CD8-positive, alpha-beta memory T cell (primary cell): Measurements from ENCODE around the gene UBAP1L. TPM values are rescaled to one million over a fixed set of nuclear protein-coding genes. Genes with fewer than 3 reads are reported as not detected.
"Not testable (repeated sequence)": the region's sequence is repeated elsewhere in the genome, so short reads cannot be mapped to it uniquely, and the experiment has no call there.

Experiments
- CTCF ChIA-PET: fragments of 350-600 bp; sonication (Branson Sonifier 250); formaldehyde crosslinking; loops from one replicate; lab custom pipeline; 2021; ENCODE audit warnings: antibody characterized with exemption; lab: Charles Lee
- POLR2A ChIA-PET: fragments of 350-600 bp; sonication (Branson Sonifier 250); formaldehyde crosslinking; loops from one replicate; lab custom pipeline; 2021; ENCODE audit warnings: antibody characterized with exemption; lab: Charles Lee
- DNase-seq, 5 donors: peaks; one replicate each; pipeline versions ENCODE4 v3.0.0 to v3.0.0-alpha.2; 2020 to 2022; ENCODE audit warnings: mixed read lengths in 1 of 5
- H3K27ac ChIP-seq: one replicate; pipeline ENCODE4 v1.7.0; 2013; ENCODE audit warnings: low read depth, mild to moderate bottlenecking, low read length, moderate library complexity
- H3K27me3 ChIP-seq: 2 replicates; pipeline ENCODE4 v1.7.0; 2013; ENCODE audit warnings: low read length, mild to moderate bottlenecking; ENCODE audit not compliant: insufficient read depth, poor library complexity, severe bottlenecking
- H3K36me3 ChIP-seq: 2 replicates; pipeline ENCODE4 v1.7.0; 2013; ENCODE audit warnings: mild to moderate bottlenecking, low read length, moderate library complexity; ENCODE audit not compliant: insufficient read depth
- H3K4me1 ChIP-seq: 2 replicates; pipeline ENCODE4 v1.7.0; 2013; ENCODE audit warnings: mild to moderate bottlenecking, low read length, moderate library complexity; ENCODE audit not compliant: insufficient read depth
- H3K4me3 ChIP-seq: 2 replicates; pipeline ENCODE4 v1.7.0; 2013; ENCODE audit warnings: mild to moderate bottlenecking, low read length
- H3K9me3 ChIP-seq: 2 replicates; pipeline ENCODE4 v1.7.0; 2013; ENCODE audit warnings: mild to moderate bottlenecking, low read length
- H3K27ac Mint-ChIP-seq, 8 donors: one replicate each; pipeline ENCODE4 v1.8.0; 2020 to 2021; ENCODE audit warnings: mixed read lengths in 8 of 8, mild to moderate bottlenecking in 6 of 8, inconsistent platforms in 3 of 8, moderate library complexity in 3 of 8
- H3K27me3 Mint-ChIP-seq, 2 donors: one replicate each; pipeline ENCODE4 v1.8.0; 2020 to 2021; ENCODE audit warnings: mixed read lengths in 2 of 2, mild to moderate bottlenecking in 1 of 2, moderate library complexity in 1 of 2
- H3K36me3 Mint-ChIP-seq, 3 donors: one replicate each; pipeline ENCODE4 v1.8.0; 2020 to 2021; ENCODE audit warnings: mixed read lengths in 3 of 3, inconsistent platforms in 1 of 3, mild to moderate bottlenecking in 1 of 3
- H3K4me1 Mint-ChIP-seq, 3 donors: one replicate each; pipeline ENCODE4 v1.8.0; 2020 to 2021; ENCODE audit warnings: mixed read lengths in 3 of 3, inconsistent platforms in 1 of 3, mild to moderate bottlenecking in 1 of 3
- H3K4me3 Mint-ChIP-seq, 7 donors: one replicate each; pipeline ENCODE4 v1.8.0; 2020 to 2021; ENCODE audit warnings: mixed read lengths in 7 of 7, mild to moderate bottlenecking in 6 of 7, moderate library complexity in 4 of 7, inconsistent platforms in 2 of 7
- H3K9me3 Mint-ChIP-seq, 5 donors: one replicate each; pipeline ENCODE4 v1.8.0; 2020 to 2022; ENCODE audit warnings: mixed read lengths in 5 of 5, mild to moderate bottlenecking in 3 of 5, moderate library complexity in 2 of 5, inconsistent platforms in 1 of 5
- polyA plus RNA-seq: library from polyadenylated mRNA; unstranded; fragments of 300-500 nt; fragmentation: Illumina TruSeq; gene quantifications from one replicate; pipeline ENCODE4 v1.2.3, GENCODE V29; 2021
- total RNA-seq, 2 experiments: library from RNA; stranded (reverse); gene quantifications; one replicate each; pipeline ENCODE4 v1.2.3, GENCODE V29; 2021

Gene UBAP1L
- total RNA-seq (1 to 10 TPM; 3.5 TPM), polyA plus RNA-seq (0.45 TPM)

DNA sequence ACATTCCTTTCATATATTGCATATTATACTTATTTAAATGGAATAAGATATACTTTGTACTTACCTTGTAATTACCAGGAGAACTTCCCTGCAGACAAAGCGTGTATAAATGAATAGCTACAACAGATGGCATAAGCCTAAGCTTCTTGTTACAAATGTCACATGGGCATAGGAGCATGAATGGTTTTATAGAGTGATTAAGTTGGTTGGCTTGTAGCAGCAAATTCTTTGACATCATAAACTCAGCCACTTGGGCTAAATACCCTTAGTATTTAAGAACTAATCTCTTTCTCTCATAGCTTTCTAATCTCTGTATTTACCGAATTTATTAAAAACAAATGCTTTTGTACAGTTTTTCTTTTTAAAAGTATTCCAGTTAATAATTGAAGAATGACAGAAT lies at the start of gene UBAP1L:
Gene UBAP1L, minus strand, starts transcription at position 115 of the 400 bp plus-strand sequence. CDS start 8,985 bp downstream, outside the sequence.
- Histone ChIP-seq H3K27me3 (no peaks in the 10 kb centered on the region), H3K27ac (no peak within 1 kb of the TSS), H3K36me3 (peaks cover 25% of the 10 kb centered on the region), H3K4me1 (no peaks in the 10 kb centered on the region), H3K9me3 (no peaks in the 10 kb centered on the region), H3K4me3 (no peak within 1 kb of the TSS)
- Mint-ChIP-seq H3K27ac (no peak within 1 kb of the TSS), H3K4me3 (no peak within 1 kb of the TSS), H3K4me1 (no peaks in the 10 kb centered on the region), H3K9me3 (no peaks in the 10 kb centered on the region), H3K36me3 (peaks cover 0 to 78% (median 21%) of the 10 kb centered on the region in 3 donors), H3K27me3 (no peaks in the 10 kb centered on the region)
- CTCF ChIA-PET = no interaction called here
- no peak for DNase-seq
- POLR2A ChIA-PET = no interaction called here

- Mint-ChIP-seq H3K27me3 (no peaks in the 10 kb centered on the region), H3K36me3 (peaks cover 0 to 50% (median 2%) of the 10 kb centered on the region in 3 donors), H3K4me1 (peaks cover 8 to 17% (median 15%) of the 10 kb centered on the region in 3 donors), H3K9me3 (no peaks in the 10 kb centered on the region), H3K4me3 (no peak overlapping the region), H3K27ac (no peak overlapping the region)
- no peaks in the 10 kb centered on the region for H3K9me3 ChIP-seq
- H3K27me3 ChIP-seq = no peaks in the 10 kb centered on the region
- no peak for DNase-seq
- H3K4me3 ChIP-seq = no peak overlapping the region
- H3K4me1 ChIP-seq = no peaks in the 10 kb centered on the region
- H3K36me3 ChIP-seq = peaks cover 11% of the 10 kb centered on the region
- CTCF ChIA-PET = no interaction called here
- POLR2A ChIA-PET = no interaction called here
- no peak overlapping the region for H3K27ac ChIP-seq
Measured at GRCh38 chr15:65164139-65164538, 49.1 kb upstream of the UBAP1L start.

DNA sequence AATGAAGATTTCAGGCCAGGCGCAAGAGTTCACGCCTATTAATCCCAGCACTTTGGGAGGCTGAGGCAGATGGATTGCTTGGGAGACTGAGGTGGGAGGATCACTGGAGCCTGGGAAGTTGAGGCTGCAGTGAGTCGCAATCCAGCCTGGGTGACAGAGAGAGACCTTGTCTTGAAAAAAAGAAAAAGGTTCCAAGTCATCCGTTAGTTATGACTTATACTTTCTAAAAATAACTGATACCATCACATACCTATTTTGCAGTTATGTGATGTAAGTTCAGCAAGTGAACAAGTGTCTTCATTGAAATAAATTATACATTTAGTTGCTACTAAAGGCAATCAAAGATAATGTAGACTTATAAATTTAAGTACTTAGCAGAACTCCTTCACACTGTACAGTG lies 48.0 kb upstream of the UBAP1L start:
- H3K4me1 Mint-ChIP-seq = peaks cover 8 to 17% (median 15%) of the 10 kb centered on the region in 3 donors
- POLR2A ChIA-PET = interaction anchor here (0.6 kb wide), 1 partner anchor 10 kb away, joined by 3 read pairs; no protein-coding TSS in a partner anchor
- peak overlapping the region in 1 of 8 donors; percentile 75 for H3K27ac Mint-ChIP-seq
- no peak overlapping the region for H3K27ac ChIP-seq
- H3K9me3 Mint-ChIP-seq = no peaks in the 10 kb centered on the region
- H3K9me3 ChIP-seq = no peaks in the 10 kb centered on the region
- no peaks in the 10 kb centered on the region for H3K4me1 ChIP-seq
- H3K36me3 ChIP-seq = peaks cover 17% of the 10 kb centered on the region
- H3K27me3 Mint-ChIP-seq = no peaks in the 10 kb centered on the region
- no peak overlapping the region for H3K4me3 Mint-ChIP-seq
- no peak overlapping the region for H3K4me3 ChIP-seq
- no peak for DNase-seq
- H3K36me3 Mint-ChIP-seq = peaks cover 0 to 58% (median 2%) of the 10 kb centered on the region in 3 donors
- CTCF ChIA-PET = no interaction called here
- H3K27me3 ChIP-seq = no peaks in the 10 kb centered on the region

GRCh38 chr15:65156692-65157091 lies 41.7 kb upstream of the UBAP1L start:
- H3K4me3 ChIP-seq = no peak overlapping the region
- H3K9me3 ChIP-seq = no peaks in the 10 kb centered on the region
- Mint-ChIP-seq H3K4me1 (peaks cover 3 to 7% (median 3%) of the 10 kb centered on the region in 3 donors), H3K27me3 (no peaks in the 10 kb centered on the region), H3K27ac (peak overlapping the region in 1 of 8 donors; percentile 44), H3K36me3 (peaks cover 6 to 73% (median 17%) of the 10 kb centered on the region in 3 donors), H3K9me3 (no peaks in the 10 kb centered on the region), H3K4me3 (no peak overlapping the region)
- ChIA-PET POLR2A (no interaction called here), CTCF (no interaction called here)
- no peak overlapping the region for H3K27ac ChIP-seq
- peaks cover 41% of the 10 kb centered on the region for H3K36me3 ChIP-seq
- no peaks in the 10 kb centered on the region for H3K4me1 ChIP-seq
- H3K27me3 ChIP-seq = no peaks in the 10 kb centered on the region
- no peak for DNase-seq

DNA sequence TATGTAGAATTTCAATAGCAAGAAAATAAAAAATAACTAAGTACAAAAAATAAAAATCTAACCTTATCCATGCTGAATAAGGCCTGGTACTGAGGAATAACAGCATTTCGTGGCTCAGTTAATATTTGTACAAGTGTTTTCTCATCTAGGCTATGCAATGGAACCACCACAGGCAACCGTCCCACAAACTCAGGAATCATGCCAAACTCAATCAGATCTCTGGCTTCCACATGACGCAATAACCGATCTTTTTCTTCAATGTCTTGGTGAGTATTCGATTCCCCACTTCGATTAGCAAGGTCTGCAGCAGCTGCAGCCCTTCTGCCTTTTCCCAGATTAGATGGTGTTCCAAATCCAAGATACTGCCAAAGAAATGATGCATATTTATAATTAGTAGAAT lies 39.7 kb upstream of the UBAP1L start:
- CTCF ChIA-PET = no interaction called here
- peaks cover 6 to 76% (median 20%) of the 10 kb centered on the region in 3 donors for H3K36me3 Mint-ChIP-seq

DNA sequence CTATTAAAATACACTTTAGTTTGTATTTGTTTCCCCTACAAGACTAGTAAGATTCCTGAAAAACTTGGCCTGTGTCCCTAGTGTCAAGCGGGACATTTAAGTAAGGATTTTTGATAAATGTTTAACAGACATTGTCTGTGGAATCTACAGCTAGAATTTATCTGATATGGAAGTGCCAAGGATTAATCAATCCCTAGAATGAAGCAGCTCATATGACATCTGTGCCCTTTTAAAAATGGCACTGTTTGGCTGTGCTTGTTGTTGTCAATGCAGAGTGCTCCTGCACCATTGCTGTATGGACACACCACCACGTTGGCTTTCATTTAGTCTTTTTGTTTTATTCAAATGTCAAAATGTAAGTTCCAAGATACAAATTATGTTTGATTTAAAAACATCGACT lies 32.9 kb upstream of the UBAP1L start:
- POLR2A ChIA-PET = interaction anchor here (0.9 kb wide), 1 partner anchor 38 kb away, joined by 3 read pairs; the partner anchor contains the start of gene CLPX

More for the DNA sequence above, 39.7 kb upstream of the UBAP1L start:
- POLR2A ChIA-PET = no interaction called here
- H3K27ac Mint-ChIP-seq = no peak overlapping the region
- H3K27me3 Mint-ChIP-seq = no peaks in the 10 kb centered on the region
- H3K4me3 Mint-ChIP-seq = no peak overlapping the region
- no peaks in the 10 kb centered on the region for H3K4me1 Mint-ChIP-seq
- Histone ChIP-seq H3K36me3 (peaks cover 48% of the 10 kb centered on the region), H3K4me1 (no peaks in the 10 kb centered on the region), H3K27ac (no peak overlapping the region), H3K27me3 (no peaks in the 10 kb centered on the region), H3K9me3 (no peaks in the 10 kb centered on the region), H3K4me3 (no peak overlapping the region)
- H3K9me3 Mint-ChIP-seq = no peaks in the 10 kb centered on the region
- DNase-seq = no peak

DNA sequence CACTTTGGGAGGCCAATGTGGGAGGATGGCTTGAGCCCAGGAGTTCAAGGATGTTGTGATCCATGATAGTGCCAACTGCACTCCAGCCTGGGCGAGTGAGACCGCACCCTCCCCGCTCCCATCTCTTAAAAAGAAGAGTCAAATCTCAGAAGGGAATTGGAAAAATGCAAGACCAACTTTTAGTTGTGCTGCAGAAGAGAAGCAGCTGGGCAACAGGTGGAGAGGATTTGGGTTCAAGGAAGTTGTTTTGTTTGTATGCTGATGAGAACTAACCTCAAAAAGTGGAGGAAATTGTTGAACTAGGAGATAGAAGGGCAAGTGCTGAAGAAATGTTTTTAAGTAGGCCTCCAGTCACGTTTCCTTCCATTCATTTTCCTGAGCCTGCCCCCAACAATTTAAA lies 31.4 kb upstream of the UBAP1L start:
- no peak for DNase-seq
- ChIA-PET CTCF (no interaction called here), POLR2A (no interaction called here)
- no peaks in the 10 kb centered on the region for H3K9me3 Mint-ChIP-seq
- H3K4me1 Mint-ChIP-seq = no peaks in the 10 kb centered on the region
- H3K27me3 ChIP-seq = no peaks in the 10 kb centered on the region
- no peaks in the 10 kb centered on the region for H3K4me1 ChIP-seq
- no peak overlapping the region for H3K27ac Mint-ChIP-seq
- no peak overlapping the region for H3K4me3 ChIP-seq
- no peak overlapping the region for H3K4me3 Mint-ChIP-seq
- H3K27me3 Mint-ChIP-seq = no peaks in the 10 kb centered on the region
- H3K36me3 Mint-ChIP-seq = peaks cover 0 to 35% (median 6%) of the 10 kb centered on the region in 3 donors
- H3K9me3 ChIP-seq = no peaks in the 10 kb centered on the region
- no peak overlapping the region for H3K27ac ChIP-seq
- H3K36me3 ChIP-seq = peaks cover 6% of the 10 kb centered on the region

More for the DNA sequence above, 32.9 kb upstream of the UBAP1L start:
- Mint-ChIP-seq H3K4me1 (no peaks in the 10 kb centered on the region), H3K36me3 (peaks cover 0 to 45% (median 10%) of the 10 kb centered on the region in 3 donors), H3K9me3 (no peaks in the 10 kb centered on the region), H3K27ac (peak overlapping the region in 3 of 8 donors; percentile 7 to 70 (median 21)), H3K4me3 (no peak overlapping the region), H3K27me3 (no peaks in the 10 kb centered on the region)
- CTCF ChIA-PET = no interaction called here
- Histone ChIP-seq H3K4me1 (no peaks in the 10 kb centered on the region), H3K27ac (no peak overlapping the region), H3K9me3 (no peaks in the 10 kb centered on the region), H3K4me3 (no peak overlapping the region), H3K27me3 (no peaks in the 10 kb centered on the region), H3K36me3 (peaks cover 6% of the 10 kb centered on the region)
- DNase-seq = no peak

DNA sequence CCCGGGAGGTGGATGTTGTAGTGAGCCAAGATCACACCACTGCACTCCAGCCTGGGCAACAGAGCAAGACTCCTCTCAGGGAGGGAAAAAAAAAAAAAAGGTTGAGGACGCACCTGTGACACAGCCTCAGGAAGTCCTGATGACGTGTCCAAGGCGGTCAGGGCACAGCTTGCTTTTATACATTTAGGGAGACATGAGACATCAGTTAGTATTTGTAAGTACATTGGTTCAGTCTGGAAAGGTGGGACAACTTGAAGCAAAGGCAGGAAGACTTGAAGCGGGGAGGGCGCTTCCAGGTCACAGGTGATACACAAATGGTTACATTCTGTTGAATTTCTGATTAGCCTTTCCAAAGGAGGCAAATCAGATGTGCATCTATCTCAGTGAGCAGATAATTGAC lies 23.6 kb upstream of the UBAP1L start:
- not testable (repeated sequence) for H3K4me1 Mint-ChIP-seq, H3K9me3 Mint-ChIP-seq, DNase-seq

More for the DNA sequence above, 23.6 kb upstream of the UBAP1L start:
- H3K27me3 ChIP-seq, H3K4me1 ChIP-seq, POLR2A ChIA-PET, H3K36me3 Mint-ChIP-seq, H3K27ac Mint-ChIP-seq, H3K4me3 Mint-ChIP-seq, H3K36me3 ChIP-seq, H3K27ac ChIP-seq, H3K4me3 ChIP-seq, H3K9me3 ChIP-seq, H3K27me3 Mint-ChIP-seq: not testable (repeated sequence)
- CTCF ChIA-PET = interaction anchor here (1.2 kb wide), 1 partner anchor 10 kb away, joined by 3 read pairs; no protein-coding TSS in a partner anchor
